ENCODE measurements around the gene KLF4.
"Not testable (repeated sequence)": the region's sequence is repeated elsewhere in the genome, so short reads cannot be mapped to it uniquely, and the experiment has no call there.

DNA sequence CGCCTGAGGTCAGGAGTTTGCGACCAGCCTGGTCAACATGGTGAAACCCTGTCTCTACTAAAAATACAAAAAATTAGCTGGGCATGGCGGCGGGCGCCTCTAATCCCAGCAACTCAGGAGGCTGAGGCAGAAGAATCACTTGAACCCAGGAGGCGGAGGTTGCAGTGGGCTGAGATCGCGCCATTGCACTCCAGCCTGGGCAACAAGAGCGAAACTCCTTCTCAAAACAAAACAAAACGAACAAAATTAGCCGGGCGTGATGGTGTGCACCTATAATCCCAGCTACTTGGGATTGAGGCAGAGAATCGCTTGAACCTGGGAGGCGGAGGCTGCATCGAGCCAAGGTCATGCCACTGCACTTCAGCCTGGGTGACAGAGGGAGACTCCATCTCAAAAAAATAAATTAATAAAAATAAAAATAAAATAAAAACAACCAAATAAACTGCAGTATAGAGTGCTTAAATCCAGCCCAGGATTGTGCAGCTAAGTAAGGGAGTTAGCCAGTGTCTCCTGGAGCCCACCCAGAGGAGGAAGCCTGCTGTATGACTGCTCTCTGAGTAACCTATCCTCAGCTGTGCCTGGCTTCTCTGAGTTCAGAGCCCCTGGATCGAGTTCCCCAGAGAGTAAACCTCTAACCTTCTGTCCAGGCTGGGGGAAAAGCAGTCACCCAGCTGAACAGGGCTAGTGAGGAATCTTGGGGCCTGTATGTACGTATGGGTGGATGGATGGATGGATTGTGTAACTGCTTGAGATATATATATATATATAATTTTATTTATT is 11.0 kb upstream of the KLF4 start:
- not testable (repeated sequence) for TF ChIP-seq CTCF, POLR2A (IDR thresholded peaks at IDR 0.05)

Measured in body of pancreas (tissue), 4 donors.